Common myeloid progenitor, CD34-positive (primary cell): ENCODE results near the gene STK17B.

Source experiments
- CTCF ChIA-PET: fragments of 350-600 bp; sonication (Branson Sonifier 250); formaldehyde crosslinking; loops from one replicate; lab custom pipeline; 2021; ENCODE audit warnings: antibody characterized with exemption; lab: Charles Lee
- POLR2A ChIA-PET: fragments of 350-600 bp; sonication (Branson Sonifier 250); formaldehyde crosslinking; loops from one replicate; lab custom pipeline; 2021; ENCODE audit warnings: antibody characterized with exemption; lab: Charles Lee
- DNase-seq, 3 donors: peaks; one replicate each; pipeline versions ENCODE4 v3.0.0 to v3.0.0-alpha.2; 2013
- H3K27ac ChIP-seq, 2 experiments: 1 replicate in 1 of 2; 2 replicates in 1 of 2; pipeline ENCODE4 v1.7.0; 2013; ENCODE audit warnings: inconsistent platforms in 2 of 2, low read length in 2 of 2, mild to moderate bottlenecking in 2 of 2, low read depth in 1 of 2, moderate library complexity in 1 of 2; ENCODE audit not compliant: severe bottlenecking in 2 of 2, insufficient read depth in 1 of 2, poor library complexity in 1 of 2
- H3K27me3 ChIP-seq, 5 experiments: replicated peaks in 2 of 5; 1 replicate in 3 of 5; 2 replicates in 2 of 5; pipeline versions ENCODE4 v1.6.1 to v1.7.0; 2013; ENCODE audit warnings: low read length in 4 of 5, mild to moderate bottlenecking in 2 of 5, moderate library complexity in 2 of 5, inconsistent platforms in 1 of 5; ENCODE audit not compliant: insufficient read depth in 5 of 5, control insufficient read depth in 4 of 5
- H3K36me3 ChIP-seq, 4 experiments: 1 replicate in 2 of 4; 2 replicates in 2 of 4; pipeline versions ENCODE4 v1.6.1 to v1.7.0; 2013; ENCODE audit warnings: low read length in 3 of 4, control low read depth in 1 of 4, mild to moderate bottlenecking in 1 of 4; ENCODE audit not compliant: control insufficient read depth in 4 of 4, insufficient read depth in 4 of 4
- H3K4me1 ChIP-seq, 4 experiments: 1 replicate in 3 of 4; 2 replicates in 1 of 4; pipeline versions ENCODE4 v1.6.1 to v1.7.1; 2013; ENCODE audit warnings: low read length in 3 of 4, mild to moderate bottlenecking in 3 of 4, control low read depth in 1 of 4, inconsistent platforms in 1 of 4, moderate library complexity in 1 of 4; ENCODE audit not compliant: control insufficient read depth in 4 of 4, insufficient read depth in 4 of 4; ENCODE audit errors: control extremely low read depth in 1 of 4
- H3K4me3 ChIP-seq, 7 experiments: 1 replicate in 4 of 7; 2 replicates in 3 of 7; pipeline versions ENCODE4 v1.5.1 to v1.7.0; 2013; ENCODE audit warnings: mild to moderate bottlenecking in 7 of 7, low read length in 6 of 7, moderate library complexity in 6 of 7, inconsistent platforms in 2 of 7, low read depth in 2 of 7, control low read depth in 1 of 7; ENCODE audit not compliant: insufficient read depth in 4 of 7, control insufficient read depth in 1 of 7; ENCODE audit errors: extremely low read depth in 1 of 7
- H3K9me3 ChIP-seq, 5 experiments: 1 replicate in 4 of 5; 2 replicates in 1 of 5; pipeline versions ENCODE4 v1.6.1 to v1.7.1; 2013; ENCODE audit warnings: low read length in 4 of 5, mild to moderate bottlenecking in 2 of 5, inconsistent platforms in 1 of 5, low read depth in 1 of 5, moderate library complexity in 1 of 5; ENCODE audit not compliant: control insufficient read depth in 4 of 5, insufficient read depth in 2 of 5; ENCODE audit errors: control extremely low read depth in 1 of 5
- WGBS: methylation state at CpG from one replicate; pipeline ENCODE4 v1.1.5; 2013; ENCODE audit not compliant: insufficient coverage; 5-methylcytosine and 5-hydroxymethylcytosine counted together

The STK17B gene

DNA sequence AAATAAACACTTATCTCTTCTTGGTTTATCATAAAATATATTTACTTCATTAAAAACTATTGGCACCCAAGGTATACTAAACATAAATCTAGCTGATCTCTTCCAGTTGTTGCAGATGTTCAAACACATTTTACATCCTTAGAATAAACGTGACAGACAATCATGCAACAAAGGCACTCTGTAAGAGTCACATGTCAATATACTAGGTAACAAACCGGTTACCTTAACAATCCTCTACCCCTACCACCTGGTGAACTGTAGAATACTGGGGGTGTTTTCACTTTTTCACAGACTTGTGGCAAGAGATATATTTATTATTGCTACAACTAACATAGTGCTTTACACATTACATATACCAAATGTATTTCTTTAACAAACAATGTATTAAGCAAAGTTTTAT lies 15.8 kb downstream of the STK17B start:
- CTCF ChIA-PET: no interaction called here
- Histone ChIP-seq H3K27ac (no peak overlapping the region), H3K36me3 (peaks cover 2 to 35% (median 26%) of the 10 kb centered on the region in 4 experiments), H3K9me3 (no peaks in the 10 kb centered on the region), H3K27me3 (no peaks in the 10 kb centered on the region), H3K4me3 (no peak overlapping the region), H3K4me1 (peaks cover 8 to 37% (median 24%) of the 10 kb centered on the region in 4 experiments)
- no CpG with 5 or more reads among the region's 2 CpGs for WGBS
- POLR2A ChIA-PET: interaction anchor here (0.6 kb wide), 1 partner anchor 540 kb away, joined by 4 read pairs; no protein-coding TSS in a partner anchor
- no peak for DNase-seq

DNA sequence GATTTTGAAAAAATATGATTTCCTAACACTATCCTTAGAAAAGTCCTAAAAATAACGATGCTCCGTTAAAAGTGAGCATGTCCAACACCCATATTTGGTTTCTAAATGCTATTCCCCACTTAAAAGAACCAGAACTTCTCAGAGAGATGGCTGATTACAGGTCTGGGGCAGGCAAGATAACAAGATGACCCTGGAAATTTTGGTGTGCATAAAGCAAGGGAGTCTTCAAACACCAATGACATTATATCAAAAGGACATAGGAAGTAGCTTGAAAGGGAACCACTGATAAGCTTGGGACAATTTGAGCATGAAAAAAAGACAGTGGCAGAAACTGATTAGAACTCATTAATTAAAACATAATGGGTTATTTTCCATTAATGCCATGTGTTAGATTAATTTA lies 17.9 kb downstream of the STK17B start:
- Histone ChIP-seq H3K27ac (no peak overlapping the region), H3K36me3 (peaks cover 2 to 43% (median 27%) of the 10 kb centered on the region in 4 experiments), H3K4me1 (peaks cover 6 to 29% (median 18%) of the 10 kb centered on the region in 4 experiments), H3K9me3 (no peaks in the 10 kb centered on the region), H3K27me3 (no peaks in the 10 kb centered on the region), H3K4me3 (no peak overlapping the region)
- DNase-seq: no peak
- CTCF ChIA-PET: interaction anchor here (0.7 to 1.5 kb wide), 5 partner anchors 14 to 123 kb away, joined by 3 to 5 read pairs (median 4); no protein-coding TSS in a partner anchor
- POLR2A ChIA-PET: no interaction called here
- no CpG with 5 or more reads among the region's 2 CpGs for WGBS

DNA sequence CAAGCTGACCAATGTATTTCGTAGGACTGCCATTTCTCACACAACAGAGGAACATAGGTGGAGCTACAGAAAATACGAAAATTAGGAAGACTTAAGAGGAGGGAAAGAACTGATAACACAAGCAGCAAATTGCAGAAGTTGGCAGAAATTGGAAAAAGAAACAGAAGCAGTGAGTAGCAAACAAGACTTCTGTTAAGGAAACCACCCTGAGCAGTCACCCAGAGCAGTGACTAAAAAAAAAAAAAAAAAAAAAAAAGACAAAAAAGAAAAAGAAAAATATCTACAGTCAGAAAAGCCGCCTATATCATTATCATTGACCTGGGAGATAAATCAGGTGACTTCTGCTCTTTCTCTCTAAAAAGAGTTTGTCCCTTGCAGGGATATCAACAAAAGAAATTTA lies 21.4 kb downstream of the STK17B start:
- Histone ChIP-seq H3K9me3 (no peaks in the 10 kb centered on the region), H3K4me1 (peaks cover 6 to 24% (median 13%) of the 10 kb centered on the region in 4 experiments), H3K4me3 (peak overlapping the region in 3 of 7 experiments; percentile 1 to 41 (median 35)), H3K27me3 (no peaks in the 10 kb centered on the region), H3K27ac (peak overlapping the region in 1 of 2 experiments; percentile 62), H3K36me3 (peaks cover 16 to 54% (median 35%) of the 10 kb centered on the region in 4 experiments)
- POLR2A ChIA-PET: no interaction called here
- WGBS: 0% methylated on average over 1 of the region's 3 CpGs
- CTCF ChIA-PET: interaction anchor here (0.7 to 1.5 kb wide), 7 partner anchors 9 to 149 kb away, joined by 3 to 6 read pairs (median 4); no protein-coding TSS in a partner anchor
- DNase-seq: peak; percentile 52 to 90 (median 88)

GRCh38 chr2:196148736-196149135 lies 22.6 kb downstream of the STK17B start:
- Histone ChIP-seq H3K27ac (no peak overlapping the region), H3K9me3 (no peaks in the 10 kb centered on the region), H3K27me3 (no peaks in the 10 kb centered on the region), H3K36me3 (peaks cover 17 to 50% (median 34%) of the 10 kb centered on the region in 4 experiments), H3K4me3 (no peak overlapping the region), H3K4me1 (peaks cover 6 to 24% (median 13%) of the 10 kb centered on the region in 4 experiments)
- ChIA-PET CTCF (interaction anchor here (0.6 to 1.5 kb wide), 4 partner anchors 19 to 609 kb away, joined by 3 to 4 read pairs (median 3); no protein-coding TSS in a partner anchor), POLR2A (interaction anchor here (0.7 kb wide), 1 partner anchor 72 kb away, joined by 6 read pairs; no protein-coding TSS in a partner anchor)
- no peak for DNase-seq
- WGBS: 100% methylated on average over 1 of the region's 2 CpGs

GRCh38 chr2:196145256-196145655 lies 26.1 kb downstream of the STK17B start:
- peaks cover 22 to 64% (median 37%) of the 10 kb centered on the region in 4 experiments for H3K36me3 ChIP-seq

GRCh38 chr2:196144513-196145126 lies 26.8 kb downstream of the STK17B start:
- CTCF ChIA-PET: interaction anchor here (1.1 to 1.5 kb wide), 3 partner anchors 21 to 67 kb away, joined by 4 read pairs; no protein-coding TSS in a partner anchor
- H3K27me3 ChIP-seq: no peaks in the 10 kb centered on the region
- peaks cover 28 to 70% (median 41%) of the 10 kb centered on the region in 4 experiments for H3K36me3 ChIP-seq
- WGBS: 98% methylated on average over 4 of the region's 5 CpGs
- H3K4me1 ChIP-seq: peaks cover 0 to 3% (median under 1%) of the 10 kb centered on the region in 4 experiments
- POLR2A ChIA-PET: no interaction called here
- DNase-seq: no peak
- H3K4me3 ChIP-seq: no peak overlapping the region
- no peak overlapping the region for H3K27ac ChIP-seq
- no peaks in the 10 kb centered on the region for H3K9me3 ChIP-seq

More at GRCh38 chr2:196145256-196145655, 26.1 kb downstream of the STK17B start:
- CTCF ChIA-PET: interaction anchor here (1.5 kb wide), 1 partner anchor 22 kb away, joined by 4 read pairs; no protein-coding TSS in a partner anchor
- DNase-seq: no peak
- H3K4me3 ChIP-seq: no peak overlapping the region
- no peaks in the 10 kb centered on the region for H3K9me3 ChIP-seq
- POLR2A ChIA-PET: interaction anchor here (0.6 kb wide), 1 partner anchor 33 kb away, joined by 3 read pairs; no protein-coding TSS in a partner anchor
- no peak overlapping the region for H3K27ac ChIP-seq
- no peaks in the 10 kb centered on the region for H3K27me3 ChIP-seq
- peaks cover 6 to 9% (median 6%) of the 10 kb centered on the region in 4 experiments for H3K4me1 ChIP-seq
- WGBS: 77% methylated on average over 2 of the region's 2 CpGs

DNA sequence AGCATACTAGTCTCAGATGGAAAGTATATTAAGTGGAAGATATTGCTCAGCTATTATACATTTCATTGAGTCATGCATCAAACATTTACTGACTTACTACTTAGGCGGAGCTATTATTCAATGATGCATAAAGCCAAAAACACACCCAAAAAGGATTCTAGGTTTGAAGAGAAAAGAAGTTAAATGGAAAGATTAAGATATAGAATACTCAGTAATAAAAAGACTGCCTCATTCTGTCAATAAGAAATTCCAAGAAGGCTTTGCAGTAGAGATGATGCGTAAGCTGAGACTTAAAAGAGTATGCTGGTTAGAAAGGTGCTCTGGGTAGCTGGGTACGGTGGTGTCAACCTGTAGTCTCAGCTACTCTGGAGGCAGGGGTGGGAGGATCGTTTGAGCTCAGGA lies 27.6 kb downstream of the STK17B start:
- CTCF ChIA-PET: interaction anchor here (0.9 to 1.2 kb wide), 3 partner anchors 22 to 95 kb away, joined by 3 to 4 read pairs (median 4); no protein-coding TSS in a partner anchor
- H3K9me3 ChIP-seq: no peaks in the 10 kb centered on the region
- no CpG with 5 or more reads among the region's 4 CpGs for WGBS
- no peaks in the 10 kb centered on the region for H3K27me3 ChIP-seq
- no peak overlapping the region for H3K4me3 ChIP-seq
- H3K4me1 ChIP-seq: no peaks in the 10 kb centered on the region
- POLR2A ChIA-PET: no interaction called here
- H3K27ac ChIP-seq: no peak overlapping the region
- no peak for DNase-seq
- H3K36me3 ChIP-seq: peaks cover 30 to 66% (median 44%) of the 10 kb centered on the region in 4 experiments
